GM21515 (cell line): ENCODE data around the gene AHDC1.

Source experiments
- ATAC-seq: cut with Tn5 transposase; IDR thresholded peaks from one replicate; pipeline ENCODE4 v1.9.1; 2021; ENCODE audit not compliant: unreplicated experiment

AHDC1 gene

GRCh38 chr1:27491748-27492700, 111.9 kb downstream of the AHDC1 start:
- ATAC-seq, result no peak

GRCh38 chr1:27489973-27490741, 113.8 kb downstream of the AHDC1 start, which contains the start of gene WASF2:
WASF2 (minus strand) TSS chr1:27490167; CDS start chr1:27428890, 61,277 bp downstream.
- peak; percentile 82 for ATAC-seq

GRCh38 chr1:27489501-27489972, 114.4 kb downstream of the AHDC1 start:
- peak; percentile 12 for ATAC-seq

- no peak for ATAC-seq
Measured at GRCh38 chr1:27487966-27488884, 115.7 kb downstream of the AHDC1 start.

GRCh38 chr1:27485363-27485762, 118.6 kb downstream of the AHDC1 start:
- ATAC-seq, result no peak
